Esophagus (tissue), 2 donors: ENCODE results near the gene GNA12. TPM values are rescaled to one million over a fixed set of nuclear protein-coding genes. Genes with fewer than 3 reads are reported as not detected.

Experiments used
- H3K27ac ChIP-seq, 2 donors: one replicate each; pipeline ENCODE4 v1.5.1; 2013; ENCODE audit warnings: low read depth in 2 of 2, mild to moderate bottlenecking in 2 of 2, inconsistent platforms in 1 of 2, low read length in 1 of 2, moderate library complexity in 1 of 2
- H3K27me3 ChIP-seq, 2 donors: one replicate each; pipeline ENCODE4 v1.6.1; 2013; ENCODE audit warnings: low read length in 2 of 2, control low read depth in 1 of 2, mild to moderate bottlenecking in 1 of 2; ENCODE audit not compliant: insufficient read depth in 2 of 2, control insufficient read depth in 1 of 2
- H3K36me3 ChIP-seq, 2 donors: one replicate each; pipeline ENCODE4 v1.6.1; 2013; ENCODE audit warnings: low read length in 1 of 2; ENCODE audit not compliant: control insufficient read depth in 2 of 2, insufficient read depth in 2 of 2
- H3K4me1 ChIP-seq, 2 donors: one replicate each; pipeline ENCODE4 v1.6.1; 2013; ENCODE audit warnings: low read length in 1 of 2; ENCODE audit not compliant: control insufficient read depth in 2 of 2, insufficient read depth in 2 of 2
- H3K4me3 ChIP-seq, 2 donors: one replicate each; pipeline ENCODE4 v1.5.1; 2013; ENCODE audit warnings: low read length in 2 of 2, mild to moderate bottlenecking in 2 of 2, low read depth in 1 of 2, moderate library complexity in 1 of 2
- H3K9me3 ChIP-seq, 2 donors: one replicate each; pipeline ENCODE4 v1.6.1; 2013; ENCODE audit warnings: mild to moderate bottlenecking in 2 of 2, low read depth in 1 of 2, low read length in 1 of 2, moderate library complexity in 1 of 2; ENCODE audit not compliant: control insufficient read depth in 2 of 2, insufficient read depth in 1 of 2
- WGBS, 2 donors: extraction: QIAGEN DNeasy Blood & Tissue Kit; methylation state at CpG; one replicate each; pipeline ENCODE4 v1.1.7; 2013; 5-methylcytosine and 5-hydroxymethylcytosine counted together
- polyA plus RNA-seq, 2 donors: library from polyadenylated mRNA; stranded (reverse); fragments of 200-250 nt; gene quantifications; one replicate each; pipeline ENCODE4 v1.2.3, GENCODE V29; 2013
- donor health status: healthy with polysubstance abuse.
- donor health status: Bipolar disorder and iron deficiency.

GNA12 gene
- polyA plus RNA-seq, 2 donors = 2.1 to 5.2 TPM

GRCh38 chr7:2792235-2792634, 51.9 kb downstream of the GNA12 start:
- 89 to 93% methylated on average over 5 of the region's 5 CpGs for WGBS, 2 donors
- Histone ChIP-seq H3K4me3 (no peak overlapping the region), H3K27me3 (no peaks in the 10 kb centered on the region), H3K27ac (no peak overlapping the region), H3K4me1 (peaks cover 0 to 4% of the 10 kb centered on the region in 2 donors), H3K9me3 (no peaks in the 10 kb centered on the region), H3K36me3 (peaks cover 0 to 4% of the 10 kb centered on the region in 2 donors)

- Histone ChIP-seq H3K27me3 (no peaks in the 10 kb centered on the region), H3K27ac (no peak overlapping the region), H3K4me1 (peaks cover 0 to 4% of the 10 kb centered on the region in 2 donors), H3K9me3 (no peaks in the 10 kb centered on the region), H3K4me3 (no peak overlapping the region), H3K36me3 (peaks cover 0 to 4% of the 10 kb centered on the region in 2 donors)
- WGBS, 2 donors = 89 to 92% methylated on average over 5 of the region's 5 CpGs
Measured at GRCh38 chr7:2791390-2791789, 52.7 kb downstream of the GNA12 start.

- H3K36me3 ChIP-seq = peaks cover 0 to 4% of the 10 kb centered on the region in 2 donors
Measured at GRCh38 chr7:2787251-2787951, 56.7 kb downstream of the GNA12 start.

GRCh38 chr7:2786607-2787116, 57.4 kb downstream of the GNA12 start:
- H3K27me3 ChIP-seq = no peaks in the 10 kb centered on the region
- no peaks in the 10 kb centered on the region for H3K9me3 ChIP-seq
- no peak overlapping the region for H3K27ac ChIP-seq
- no peaks in the 10 kb centered on the region for H3K36me3 ChIP-seq
- 91 to 96% methylated on average over 11 of the region's 11 CpGs for WGBS, 2 donors
- H3K4me3 ChIP-seq = no peak overlapping the region
- peaks cover 0 to 4% of the 10 kb centered on the region in 2 donors for H3K4me1 ChIP-seq

More at GRCh38 chr7:2787251-2787951, 56.7 kb downstream of the GNA12 start:
- H3K27me3 ChIP-seq = no peaks in the 10 kb centered on the region
- no peak overlapping the region for H3K27ac ChIP-seq
- WGBS, 2 donors = 95 to 96% methylated on average over 24 of the region's 24 CpGs
- no peaks in the 10 kb centered on the region for H3K9me3 ChIP-seq
- H3K4me3 ChIP-seq = no peak overlapping the region
- H3K4me1 ChIP-seq = peaks cover 0 to 4% of the 10 kb centered on the region in 2 donors

GRCh38 chr7:2785071-2785500, 59.0 kb downstream of the GNA12 start:
- H3K27ac ChIP-seq = no peak overlapping the region
- H3K9me3 ChIP-seq = no peaks in the 10 kb centered on the region
- no peak overlapping the region for H3K4me3 ChIP-seq
- WGBS, 2 donors = 27 to 46% methylated on average over 6 of the region's 6 CpGs
- no peaks in the 10 kb centered on the region for H3K27me3 ChIP-seq
- peaks cover 0 to 4% of the 10 kb centered on the region in 2 donors for H3K4me1 ChIP-seq
- no peaks in the 10 kb centered on the region for H3K36me3 ChIP-seq

- Histone ChIP-seq H3K36me3 (no peaks in the 10 kb centered on the region), H3K9me3 (no peaks in the 10 kb centered on the region), H3K27ac (no peak overlapping the region), H3K27me3 (no peaks in the 10 kb centered on the region), H3K4me3 (no peak overlapping the region), H3K4me1 (no peaks in the 10 kb centered on the region)
- WGBS, 2 donors = 80 to 83% methylated on average over 4 of the region's 4 CpGs
Measured at GRCh38 chr7:2782565-2782964, 61.5 kb downstream of the GNA12 start.

- Histone ChIP-seq H3K27me3 (no peaks in the 10 kb centered on the region), H3K9me3 (no peaks in the 10 kb centered on the region), H3K4me3 (no peak overlapping the region), H3K36me3 (no peaks in the 10 kb centered on the region), H3K4me1 (no peaks in the 10 kb centered on the region), H3K27ac (no peak overlapping the region)
- 90 to 96% methylated on average over 2 of the region's 2 CpGs for WGBS, 2 donors
Measured at GRCh38 chr7:2782121-2782520, 62.0 kb downstream of the GNA12 start.

- Histone ChIP-seq H3K4me3 (no peak overlapping the region), H3K36me3 (no peaks in the 10 kb centered on the region), H3K4me1 (no peaks in the 10 kb centered on the region), H3K9me3 (no peaks in the 10 kb centered on the region), H3K27ac (no peak overlapping the region), H3K27me3 (no peaks in the 10 kb centered on the region)
- WGBS, 2 donors = 87 to 96% methylated on average over 2 of the region's 2 CpGs
Measured at GRCh38 chr7:2781636-2782035, 62.5 kb downstream of the GNA12 start.

- WGBS, 2 donors = 77 to 78% methylated on average over 8 of the region's 8 CpGs
- Histone ChIP-seq H3K36me3 (no peaks in the 10 kb centered on the region), H3K9me3 (no peaks in the 10 kb centered on the region), H3K4me3 (no peak overlapping the region), H3K27ac (no peak overlapping the region), H3K27me3 (no peaks in the 10 kb centered on the region), H3K4me1 (no peaks in the 10 kb centered on the region)
Measured at GRCh38 chr7:2779051-2779450, 65.1 kb downstream of the GNA12 start.
